WTC11 (cell line): Measurements from ENCODE around the gene PON3.

Experiments
- CREB1 ChIP-seq: sonication (generic); formaldehyde crosslinking; IDR thresholded peaks from 2 replicates; pipeline ENCODE4 v1.8.0; 2023; ENCODE audit warnings: mild to moderate bottlenecking, missing genetic modification reagents
- CTCF ChIP-seq: fragments of 200-600 bp; IDR thresholded peaks from 2 replicates; pipeline ENCODE4 v1.8.0; 2022; ENCODE audit warnings: antibody characterized with exemption
- FOXJ3 ChIP-seq: sonication (generic); formaldehyde crosslinking; IDR thresholded peaks from 2 replicates; pipeline ENCODE4 v1.9.0; 2021; ENCODE audit warnings: missing genetic modification reagents, mild to moderate bottlenecking, borderline replicate concordance
- NFYB ChIP-seq: sonication (generic); formaldehyde crosslinking; conservative IDR thresholded peaks from 2 replicates; pipeline ENCODE4 v1.8.0; 2022; ENCODE audit warnings: low read depth, missing genetic modification reagents
- RELA ChIP-seq: sonication (generic); formaldehyde crosslinking; IDR thresholded peaks from 2 replicates; pipeline ENCODE4 v1.8.1; 2022; ENCODE audit warnings: missing genetic modification reagents, mild to moderate bottlenecking, borderline replicate concordance
- USF2 ChIP-seq: sonication (generic); formaldehyde crosslinking; IDR thresholded peaks from 2 replicates; pipeline ENCODE4 v1.8.1; 2023; ENCODE audit warnings: mild to moderate bottlenecking, missing genetic modification reagents, moderate library complexity
- ZNF232 ChIP-seq: sonication (generic); formaldehyde crosslinking; IDR thresholded peaks from 2 replicates; pipeline ENCODE4 v1.8.0; 2022; ENCODE audit warnings: mild to moderate bottlenecking, missing genetic modification reagents
- ZNF512 ChIP-seq: sonication (generic); formaldehyde crosslinking; IDR thresholded peaks from 2 replicates; pipeline ENCODE4 v1.8.1; 2022; ENCODE audit warnings: missing genetic modification reagents, borderline replicate concordance
- TF ChIP-seq, protein P1 (sequence below): sonication (generic); formaldehyde crosslinking; IDR thresholded peaks from 2 replicates; pipeline ENCODE4 v1.8.0; 2022; ENCODE audit warnings: missing genetic modification reagents
- TF ChIP-seq, protein P2 (sequence below): sonication (generic); formaldehyde crosslinking; IDR thresholded peaks from 2 replicates; pipeline ENCODE4 v1.8.1; 2022; ENCODE audit warnings: low read depth, missing genetic modification reagents, borderline replicate concordance
- TF ChIP-seq, protein P3 (sequence below): sonication (generic); formaldehyde crosslinking; IDR thresholded peaks from 2 replicates; pipeline ENCODE4 v1.8.1; 2022; ENCODE audit warnings: mild to moderate bottlenecking, missing genetic modification reagents, moderate library complexity, borderline replicate concordance
- TF ChIP-seq, protein P4 (sequence below): sonication (generic); formaldehyde crosslinking; conservative IDR thresholded peaks from 2 replicates; pipeline ENCODE4 v1.8.1; 2022; ENCODE audit warnings: mild to moderate bottlenecking, missing genetic modification reagents
- TF ChIP-seq, protein P5 (sequence below): sonication (generic); formaldehyde crosslinking; IDR thresholded peaks from 2 replicates; pipeline ENCODE4 v1.8.0; 2022; ENCODE audit warnings: mild to moderate bottlenecking, missing genetic modification reagents
- TF ChIP-seq, protein P6 (sequence below): sonication (generic); formaldehyde crosslinking; IDR thresholded peaks from 2 replicates; pipeline ENCODE4 v1.8.0; 2023; ENCODE audit warnings: missing genetic modification reagents

- TF ChIP-seq, protein P1, sequence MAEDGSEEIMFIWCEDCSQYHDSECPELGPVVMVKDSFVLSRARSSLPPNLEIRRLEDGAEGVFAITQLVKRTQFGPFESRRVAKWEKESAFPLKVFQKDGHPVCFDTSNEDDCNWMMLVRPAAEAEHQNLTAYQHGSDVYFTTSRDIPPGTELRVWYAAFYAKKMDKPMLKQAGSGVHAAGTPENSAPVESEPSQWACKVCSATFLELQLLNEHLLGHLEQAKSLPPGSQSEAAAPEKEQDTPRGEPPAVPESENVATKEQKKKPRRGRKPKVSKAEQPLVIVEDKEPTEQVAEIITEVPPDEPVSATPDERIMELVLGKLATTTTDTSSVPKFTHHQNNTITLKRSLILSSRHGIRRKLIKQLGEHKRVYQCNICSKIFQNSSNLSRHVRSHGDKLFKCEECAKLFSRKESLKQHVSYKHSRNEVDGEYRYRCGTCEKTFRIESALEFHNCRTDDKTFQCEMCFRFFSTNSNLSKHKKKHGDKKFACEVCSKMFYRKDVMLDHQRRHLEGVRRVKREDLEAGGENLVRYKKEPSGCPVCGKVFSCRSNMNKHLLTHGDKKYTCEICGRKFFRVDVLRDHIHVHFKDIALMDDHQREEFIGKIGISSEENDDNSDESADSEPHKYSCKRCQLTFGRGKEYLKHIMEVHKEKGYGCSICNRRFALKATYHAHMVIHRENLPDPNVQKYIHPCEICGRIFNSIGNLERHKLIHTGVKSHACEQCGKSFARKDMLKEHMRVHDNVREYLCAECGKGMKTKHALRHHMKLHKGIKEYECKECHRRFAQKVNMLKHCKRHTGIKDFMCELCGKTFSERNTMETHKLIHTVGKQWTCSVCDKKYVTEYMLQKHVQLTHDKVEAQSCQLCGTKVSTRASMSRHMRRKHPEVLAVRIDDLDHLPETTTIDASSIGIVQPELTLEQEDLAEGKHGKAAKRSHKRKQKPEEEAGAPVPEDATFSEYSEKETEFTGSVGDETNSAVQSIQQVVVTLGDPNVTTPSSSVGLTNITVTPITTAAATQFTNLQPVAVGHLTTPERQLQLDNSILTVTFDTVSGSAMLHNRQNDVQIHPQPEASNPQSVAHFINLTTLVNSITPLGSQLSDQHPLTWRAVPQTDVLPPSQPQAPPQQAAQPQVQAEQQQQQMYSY: no peak
- TF ChIP-seq, protein P2, sequence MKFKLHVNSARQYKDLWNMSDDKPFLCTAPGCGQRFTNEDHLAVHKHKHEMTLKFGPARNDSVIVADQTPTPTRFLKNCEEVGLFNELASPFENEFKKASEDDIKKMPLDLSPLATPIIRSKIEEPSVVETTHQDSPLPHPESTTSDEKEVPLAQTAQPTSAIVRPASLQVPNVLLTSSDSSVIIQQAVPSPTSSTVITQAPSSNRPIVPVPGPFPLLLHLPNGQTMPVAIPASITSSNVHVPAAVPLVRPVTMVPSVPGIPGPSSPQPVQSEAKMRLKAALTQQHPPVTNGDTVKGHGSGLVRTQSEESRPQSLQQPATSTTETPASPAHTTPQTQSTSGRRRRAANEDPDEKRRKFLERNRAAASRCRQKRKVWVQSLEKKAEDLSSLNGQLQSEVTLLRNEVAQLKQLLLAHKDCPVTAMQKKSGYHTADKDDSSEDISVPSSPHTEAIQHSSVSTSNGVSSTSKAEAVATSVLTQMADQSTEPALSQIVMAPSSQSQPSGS: no peak
- TF ChIP-seq, protein P3, sequence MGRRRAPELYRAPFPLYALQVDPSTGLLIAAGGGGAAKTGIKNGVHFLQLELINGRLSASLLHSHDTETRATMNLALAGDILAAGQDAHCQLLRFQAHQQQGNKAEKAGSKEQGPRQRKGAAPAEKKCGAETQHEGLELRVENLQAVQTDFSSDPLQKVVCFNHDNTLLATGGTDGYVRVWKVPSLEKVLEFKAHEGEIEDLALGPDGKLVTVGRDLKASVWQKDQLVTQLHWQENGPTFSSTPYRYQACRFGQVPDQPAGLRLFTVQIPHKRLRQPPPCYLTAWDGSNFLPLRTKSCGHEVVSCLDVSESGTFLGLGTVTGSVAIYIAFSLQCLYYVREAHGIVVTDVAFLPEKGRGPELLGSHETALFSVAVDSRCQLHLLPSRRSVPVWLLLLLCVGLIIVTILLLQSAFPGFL (CRISPR knock-in tag): no peak
- TF ChIP-seq CTCF (no peak), CREB1 (CRISPR knock-in tag) (no peak), ZNF232 (CRISPR knock-in tag) (no peak), USF2 (no peak), FOXJ3 (CRISPR knock-in tag) (no peak), ZNF512 (CRISPR knock-in tag) (no peak), NFYB (CRISPR knock-in tag) (no peak), RELA (CRISPR knock-in tag) (no peak)
- TF ChIP-seq, protein P4, sequence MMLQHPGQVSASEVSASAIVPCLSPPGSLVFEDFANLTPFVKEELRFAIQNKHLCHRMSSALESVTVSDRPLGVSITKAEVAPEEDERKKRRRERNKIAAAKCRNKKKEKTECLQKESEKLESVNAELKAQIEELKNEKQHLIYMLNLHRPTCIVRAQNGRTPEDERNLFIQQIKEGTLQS (CRISPR knock-in tag): no peak
- TF ChIP-seq, protein P5, sequence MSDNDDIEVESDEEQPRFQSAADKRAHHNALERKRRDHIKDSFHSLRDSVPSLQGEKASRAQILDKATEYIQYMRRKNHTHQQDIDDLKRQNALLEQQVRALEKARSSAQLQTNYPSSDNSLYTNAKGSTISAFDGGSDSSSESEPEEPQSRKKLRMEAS (CRISPR knock-in tag): no peak
- TF ChIP-seq, protein P6, sequence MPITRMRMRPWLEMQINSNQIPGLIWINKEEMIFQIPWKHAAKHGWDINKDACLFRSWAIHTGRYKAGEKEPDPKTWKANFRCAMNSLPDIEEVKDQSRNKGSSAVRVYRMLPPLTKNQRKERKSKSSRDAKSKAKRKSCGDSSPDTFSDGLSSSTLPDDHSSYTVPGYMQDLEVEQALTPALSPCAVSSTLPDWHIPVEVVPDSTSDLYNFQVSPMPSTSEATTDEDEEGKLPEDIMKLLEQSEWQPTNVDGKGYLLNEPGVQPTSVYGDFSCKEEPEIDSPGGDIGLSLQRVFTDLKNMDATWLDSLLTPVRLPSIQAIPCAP (CRISPR knock-in tag): no peak
Measured at GRCh38 chr7:95340491-95340890, 55.7 kb downstream of the PON3 start.
